Naive thymus-derived CD4-positive, alpha-beta T cell (primary cell): ENCODE measurements around the gene TMEM240. TPM values are rescaled to one million over a fixed set of nuclear protein-coding genes. Genes with fewer than 3 reads are reported as not detected.
A peak's percentile ranks its signal among the peaks of the same experiment; 100 is the strongest.

Experiments
- ATAC-seq: fragments of 150-1000 bp; cut with Tn5 transposase; 2 replicates; pipeline ENCODE4 v1.10.0; 2021; ENCODE audit warnings: mild to moderate bottlenecking, moderate library complexity
- CTCF ChIA-PET: fragments of 350-600 bp; sonication (Branson Sonifier 250); formaldehyde crosslinking; loops from one replicate; lab custom pipeline; 2021; ENCODE audit warnings: antibody characterized with exemption; lab: Charles Lee
- POLR2A ChIA-PET: fragments of 350-600 bp; sonication (Branson Sonifier 250); formaldehyde crosslinking; loops from one replicate; lab custom pipeline; 2021; ENCODE audit warnings: antibody characterized with exemption, inconsistent platforms; lab: Charles Lee
- DNase-seq, 9 donors: peaks; one replicate each; pipeline versions ENCODE4 v3.0.0 to v3.0.0-alpha.2; 2020 to 2022; ENCODE audit warnings: mixed read lengths in 1 of 9
- H3K27ac ChIP-seq: one replicate; pipeline ENCODE4 v1.7.0; 2013; ENCODE audit warnings: mild to moderate bottlenecking, low read depth, low read length, moderate library complexity
- H3K27me3 ChIP-seq, 2 donors: one replicate each; pipeline ENCODE4 v1.7.0; 2013; ENCODE audit warnings: low read length in 2 of 2, mild to moderate bottlenecking in 2 of 2, moderate library complexity in 2 of 2; ENCODE audit not compliant: control insufficient read depth in 2 of 2, insufficient read depth in 2 of 2
- H3K36me3 ChIP-seq, 3 experiments: 1 replicate in 2 of 3; 2 replicates in 1 of 3; pipeline ENCODE4 v1.7.0; 2013; ENCODE audit warnings: low read length in 3 of 3, mild to moderate bottlenecking in 3 of 3, moderate library complexity in 1 of 3; ENCODE audit not compliant: insufficient read depth in 3 of 3, control insufficient read depth in 2 of 3
- H3K4me1 ChIP-seq, 2 donors: one replicate each; pipeline ENCODE4 v1.7.0; 2013; ENCODE audit warnings: low read length in 2 of 2, mild to moderate bottlenecking in 2 of 2, moderate library complexity in 1 of 2; ENCODE audit not compliant: control insufficient read depth in 2 of 2, insufficient read depth in 2 of 2
- H3K4me3 ChIP-seq: 2 replicates; pipeline ENCODE4 v1.7.0; 2013; ENCODE audit warnings: mild to moderate bottlenecking, low read length
- H3K9me3 ChIP-seq, 3 experiments: 1 replicate in 2 of 3; 2 replicates in 1 of 3; pipeline ENCODE4 v1.7.0; 2013; ENCODE audit warnings: low read length in 3 of 3; ENCODE audit not compliant: control insufficient read depth in 2 of 3
- H3K27ac Mint-ChIP-seq, 9 donors: one replicate each; pipeline ENCODE4 v1.8.0; 2020 to 2022; ENCODE audit warnings: mixed read lengths in 9 of 9, mild to moderate bottlenecking in 8 of 9, moderate library complexity in 5 of 9, inconsistent platforms in 2 of 9
- H3K27me3 Mint-ChIP-seq, 5 donors: one replicate each; pipeline ENCODE4 v1.8.0; 2021 to 2022; ENCODE audit warnings: mixed read lengths in 5 of 5, mild to moderate bottlenecking in 1 of 5
- H3K36me3 Mint-ChIP-seq, 5 donors: one replicate each; pipeline ENCODE4 v1.8.0; 2020 to 2022; ENCODE audit warnings: mixed read lengths in 5 of 5, mild to moderate bottlenecking in 3 of 5, inconsistent platforms in 1 of 5
- H3K4me1 Mint-ChIP-seq, 7 donors: one replicate each; pipeline ENCODE4 v1.8.0; 2020 to 2022; ENCODE audit warnings: mixed read lengths in 7 of 7, mild to moderate bottlenecking in 3 of 7, inconsistent platforms in 1 of 7
- H3K4me3 Mint-ChIP-seq, 10 donors: one replicate each; pipeline ENCODE4 v1.8.0; 2020 to 2022; ENCODE audit warnings: mild to moderate bottlenecking in 10 of 10, mixed read lengths in 10 of 10, moderate library complexity in 6 of 10, inconsistent platforms in 2 of 10
- H3K9me3 Mint-ChIP-seq, 11 donors: one replicate each; pipeline ENCODE4 v1.8.0; 2020 to 2022; ENCODE audit warnings: mixed read lengths in 11 of 11, mild to moderate bottlenecking in 4 of 11, inconsistent platforms in 1 of 11, moderate library complexity in 1 of 11
- intact Hi-C, 2 donors: fragments of 100-400 bp; cut with micrococcal nuclease; formaldehyde crosslinking; loops; one replicate each; pipeline ENCODE4 v1.15.1; 2023
- polyA plus RNA-seq, 2 donors: library from polyadenylated mRNA; unstranded; fragments of 300-500 nt; fragmentation: Illumina TruSeq; gene quantifications; one replicate each; pipeline ENCODE4 v1.2.3, GENCODE V29; 2021
- total RNA-seq, 6 experiments: library from RNA in 5 of 6; stranded (reverse) in 5 of 6; gene quantifications; 1 replicate in 5 of 6; 2 replicates in 1 of 6; pipeline ENCODE4 v1.2.3 and lab custom pipeline; 2021 to 2026

TMEM240 gene
- total and polyA plus RNA-seq, 7 experiments from 2014 or later: 0.66 to 2.8 (median 1.1) TPM; not detected in 2

DNA sequence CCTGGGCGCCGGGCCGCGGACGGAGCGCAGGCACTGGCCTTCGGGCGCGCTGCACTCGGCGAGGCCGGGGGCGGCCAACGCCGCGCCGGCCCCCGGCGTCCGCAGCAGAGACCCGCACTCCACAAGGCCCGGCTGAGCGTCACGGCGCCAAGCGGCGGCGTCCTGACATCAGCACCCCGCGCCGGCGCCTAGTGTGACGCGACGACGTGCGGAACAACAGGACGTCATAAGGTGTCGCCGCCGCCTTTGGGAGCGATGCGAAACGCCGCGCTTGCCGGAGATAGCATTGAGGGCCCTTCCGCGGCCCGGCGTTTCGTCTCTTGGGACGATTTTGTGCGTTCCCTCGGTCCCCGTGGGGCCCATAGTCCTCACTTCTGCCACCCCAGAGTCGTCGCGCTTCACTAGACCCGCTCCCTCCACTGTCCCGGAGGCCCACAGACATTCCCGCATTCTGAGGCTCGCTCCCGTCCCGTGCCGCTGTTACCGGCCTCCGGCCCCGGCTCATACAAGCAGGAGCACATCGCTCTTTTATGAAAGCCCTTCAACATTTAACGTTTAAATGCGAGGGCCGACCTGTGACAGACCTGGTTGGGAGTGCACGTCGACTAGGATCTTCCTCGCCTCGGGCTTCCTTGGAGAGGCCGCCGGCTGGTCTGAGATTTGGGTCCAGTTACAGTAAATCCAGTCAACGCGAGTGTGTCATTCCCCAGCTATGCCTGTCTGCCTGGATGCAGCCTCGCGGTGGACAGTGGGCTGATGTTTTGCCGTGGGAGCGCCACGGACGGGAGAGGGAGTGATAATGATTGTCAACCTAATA lies 34.5 kb upstream of the TMEM240 start, which contains the start of gene SSU72:
Gene SSU72 (minus strand): TSS at position 143 of the 817 bp plus-strand sequence. CDS start 306 bp downstream, outside the sequence.
- CTCF ChIA-PET: no interaction called here
- H3K4me3 ChIP-seq: peak within 1 kb of the TSS; percentile 93

DNA sequence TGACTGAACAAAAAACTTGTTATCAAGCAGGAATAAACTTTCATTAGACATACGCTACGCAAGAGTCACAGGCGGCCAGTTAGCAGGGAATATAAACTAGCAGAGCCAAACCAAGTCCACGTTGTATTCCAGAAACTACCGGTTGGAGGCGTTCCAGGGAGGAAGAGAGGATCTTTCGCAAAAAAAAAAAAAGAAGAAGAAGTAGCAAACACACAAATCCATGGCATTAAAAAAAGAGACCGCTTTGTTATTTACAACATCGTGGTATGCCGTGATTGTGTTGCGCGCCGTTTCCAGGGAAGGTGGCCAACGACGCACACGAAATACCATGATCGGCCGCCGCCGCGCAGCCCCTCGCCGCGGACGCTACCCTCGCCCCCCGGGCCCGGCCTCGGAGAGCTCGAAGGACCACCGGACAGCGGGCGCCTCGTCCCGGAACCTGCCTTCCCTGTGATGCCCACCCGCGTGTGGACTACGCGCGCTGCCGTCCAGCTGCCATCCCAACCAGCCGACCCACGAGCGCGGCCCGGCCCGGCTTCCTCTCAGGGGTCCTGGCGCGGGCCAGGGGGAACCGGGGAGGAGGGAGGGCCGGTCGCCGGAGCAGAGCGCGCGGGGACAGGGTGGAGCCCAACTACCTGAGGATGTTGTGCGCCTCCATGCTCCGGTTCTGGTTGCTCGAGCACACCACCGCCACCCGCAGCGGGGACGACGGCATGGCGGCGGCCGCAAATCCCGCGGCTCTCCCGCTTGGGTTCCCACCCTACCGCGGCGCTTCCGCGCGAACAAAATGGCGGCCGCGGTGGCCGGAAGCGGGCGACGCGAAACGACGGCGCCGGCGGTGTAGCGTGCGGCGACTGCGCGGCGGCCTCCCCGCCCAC lies 33.7 kb upstream of the TMEM240 start:
- ATAC-seq (peak; percentile 83), DNase-seq (peak in 3 of 9 donors; percentile 20 to 84 (median 75))
- ChIA-PET CTCF (no interaction called here), POLR2A (interaction anchor here (1.0 to 3.8 kb wide), 4 partner anchors 34 to 70 kb away, joined by 3 to 42 read pairs (median 4); partner anchors contain the start of gene MIB2)
- H3K27me3 ChIP-seq: no peaks in the 10 kb centered on the region
- Mint-ChIP-seq H3K36me3 (peaks cover 0 to 12% (median 5%) of the 10 kb centered on the region in 5 donors), H3K4me1 (peaks cover 25 to 50% (median 39%) of the 10 kb centered on the region in 7 donors), H3K9me3 (peaks cover 0 to 6% (median 0%) of the 10 kb centered on the region in 11 donors), H3K4me3 (peak overlapping the region; percentile 86 to 99 (median 98)), H3K27ac (peak overlapping the region; percentile 97 to 100 (median 99)), H3K27me3 (peaks cover 0 to 2% (median 0%) of the 10 kb centered on the region in 5 donors)
- peak overlapping the region; percentile 93 for H3K4me3 ChIP-seq
- peaks cover 24 to 31% of the 10 kb centered on the region in 2 donors for H3K4me1 ChIP-seq
- peaks cover 0 to 17% (median 0%) of the 10 kb centered on the region in 3 experiments for H3K36me3 ChIP-seq
- peak overlapping the region; percentile 98 for H3K27ac ChIP-seq
- intact Hi-C loops: loop anchor here (1.0 to 2.0 kb wide), 7 partner anchors 41 to 175 kb away; partner anchors contain the start of genes ATAD3A (in 2 of the 2), MIB2 (in 2 of the 2), CCNL2 (in 1 of the 2) and CDK11B (in 1 of the 2)
- no peaks in the 10 kb centered on the region for H3K9me3 ChIP-seq

More for the DNA sequence above, 34.5 kb upstream of the TMEM240 start, which contains the start of gene SSU72:
- ATAC-seq (peak; percentile 94), DNase-seq (peak; percentile 90 to 97 (median 93))
- Mint-ChIP-seq H3K27ac (peak within 1 kb of the TSS; percentile 98 to 100 (median 99)), H3K27me3 (peaks cover 0 to 2% (median 0%) of the 10 kb centered on the region in 5 donors), H3K36me3 (peaks cover 0 to 12% (median 5%) of the 10 kb centered on the region in 5 donors), H3K4me1 (peaks cover 21 to 42% (median 31%) of the 10 kb centered on the region in 7 donors), H3K4me3 (peak within 1 kb of the TSS; percentile 97 to 99 (median 98)), H3K9me3 (peaks cover 0 to 6% (median 0%) of the 10 kb centered on the region in 11 donors)
- peak within 1 kb of the TSS; percentile 98 for H3K27ac ChIP-seq
- peaks cover 0 to 17% (median 0%) of the 10 kb centered on the region in 3 experiments for H3K36me3 ChIP-seq
- intact Hi-C loops: loop anchor here (1.0 to 2.0 kb wide), 8 partner anchors 24 to 176 kb away; partner anchors contain the start of genes ATAD3A (in 2 of the 2), MIB2 (in 2 of the 2), CCNL2 (in 1 of the 2) and CDK11B (in 1 of the 2)
- H3K27me3 ChIP-seq: no peaks in the 10 kb centered on the region
- no peaks in the 10 kb centered on the region for H3K9me3 ChIP-seq
- H3K4me1 ChIP-seq: peaks cover 22 to 26% of the 10 kb centered on the region in 2 donors
- POLR2A ChIA-PET: interaction anchor here (0.7 to 4.9 kb wide), 5 partner anchors 33 to 71 kb away, joined by 3 to 42 read pairs (median 3); partner anchors contain the start of gene MIB2

DNA sequence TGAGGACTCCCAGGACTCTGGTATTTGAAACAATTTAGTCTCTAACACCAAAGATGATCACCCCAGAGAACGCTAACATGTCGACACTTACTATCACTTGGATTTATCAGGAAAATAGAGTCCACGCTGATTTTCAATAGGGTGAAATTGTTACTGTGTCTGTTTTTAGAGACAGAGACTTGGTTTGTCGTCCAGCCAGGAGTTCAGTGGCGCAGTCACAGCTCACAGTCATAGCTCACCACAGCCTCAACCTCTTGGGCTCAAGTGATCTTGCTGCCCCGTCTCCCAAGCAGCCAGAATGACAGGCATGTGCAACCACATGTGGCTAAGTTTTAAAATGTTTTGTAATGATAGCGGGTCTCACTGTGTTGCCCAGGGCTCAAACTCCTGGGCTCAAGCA lies 28.9 kb upstream of the TMEM240 start:
- Histone ChIP-seq H3K27me3 (no peaks in the 10 kb centered on the region), H3K27ac (peak overlapping the region; percentile 47), H3K4me1 (peaks cover 31 to 34% of the 10 kb centered on the region in 2 donors), H3K9me3 (no peaks in the 10 kb centered on the region), H3K36me3 (peaks cover 0 to 37% (median 5%) of the 10 kb centered on the region in 3 experiments), H3K4me3 (no peak overlapping the region)
- peaks cover 0 to 2% (median 0%) of the 10 kb centered on the region in 5 donors for H3K27me3 Mint-ChIP-seq
- ATAC-seq (no peak), DNase-seq (no peak)
- peak overlapping the region in 3 of 9 donors; percentile 17 to 76 (median 59) for H3K27ac Mint-ChIP-seq
- POLR2A ChIA-PET: no interaction called here
- CTCF ChIA-PET: no interaction called here
- H3K36me3 Mint-ChIP-seq: peaks cover 4 to 23% (median 20%) of the 10 kb centered on the region in 5 donors
- intact Hi-C loops: no loop called here
- H3K4me3 Mint-ChIP-seq: peak overlapping the region in 8 of 10 donors; percentile 4 to 63 (median 35)
- peaks cover 0 to 4% (median 0%) of the 10 kb centered on the region in 11 donors for H3K9me3 Mint-ChIP-seq
- H3K4me1 Mint-ChIP-seq: peaks cover 25 to 71% (median 49%) of the 10 kb centered on the region in 7 donors

DNA sequence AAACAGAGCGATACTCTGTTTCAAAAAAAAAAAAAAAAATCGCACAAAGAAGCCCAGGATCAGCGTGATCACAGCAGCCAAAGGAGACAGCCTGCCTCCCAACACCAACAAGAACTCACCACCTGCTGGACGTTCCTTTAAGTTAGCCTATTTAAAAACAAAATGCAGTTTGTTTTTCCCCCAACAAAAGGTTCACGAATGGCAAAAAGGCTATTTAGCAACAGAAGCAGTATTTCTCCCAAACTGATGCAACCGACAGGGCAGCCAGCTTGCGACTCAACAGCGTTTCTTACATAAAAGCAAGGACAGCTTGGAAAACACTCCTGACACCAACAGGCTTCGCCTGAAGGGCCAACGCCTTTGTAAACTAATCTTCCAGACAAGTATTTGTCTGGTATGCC lies 27.5 kb upstream of the TMEM240 start:
- ATAC-seq (no peak), DNase-seq (no peak)
- H3K36me3 Mint-ChIP-seq: peaks cover 4 to 32% (median 23%) of the 10 kb centered on the region in 5 donors
- H3K27ac ChIP-seq: no peak overlapping the region
- H3K27ac Mint-ChIP-seq: peak overlapping the region in 2 of 9 donors; percentile 41 to 75
- H3K4me1 ChIP-seq: peaks cover 27 to 29% of the 10 kb centered on the region in 2 donors
- intact Hi-C loops: no loop called here
- POLR2A ChIA-PET: interaction anchor here (0.7 kb wide), 1 partner anchor 137 kb away, joined by 4 read pairs; no protein-coding TSS in a partner anchor
- CTCF ChIA-PET: no interaction called here
- peaks cover 19 to 66% (median 48%) of the 10 kb centered on the region in 7 donors for H3K4me1 Mint-ChIP-seq
- H3K36me3 ChIP-seq: peaks cover 2 to 46% (median 10%) of the 10 kb centered on the region in 3 experiments
- no peaks in the 10 kb centered on the region for H3K9me3 ChIP-seq
- no peaks in the 10 kb centered on the region for H3K27me3 Mint-ChIP-seq
- H3K4me3 Mint-ChIP-seq: peak overlapping the region in 1 of 10 donors; percentile 49
- H3K9me3 Mint-ChIP-seq: no peaks in the 10 kb centered on the region
- H3K27me3 ChIP-seq: no peaks in the 10 kb centered on the region
- H3K4me3 ChIP-seq: no peak overlapping the region

DNA sequence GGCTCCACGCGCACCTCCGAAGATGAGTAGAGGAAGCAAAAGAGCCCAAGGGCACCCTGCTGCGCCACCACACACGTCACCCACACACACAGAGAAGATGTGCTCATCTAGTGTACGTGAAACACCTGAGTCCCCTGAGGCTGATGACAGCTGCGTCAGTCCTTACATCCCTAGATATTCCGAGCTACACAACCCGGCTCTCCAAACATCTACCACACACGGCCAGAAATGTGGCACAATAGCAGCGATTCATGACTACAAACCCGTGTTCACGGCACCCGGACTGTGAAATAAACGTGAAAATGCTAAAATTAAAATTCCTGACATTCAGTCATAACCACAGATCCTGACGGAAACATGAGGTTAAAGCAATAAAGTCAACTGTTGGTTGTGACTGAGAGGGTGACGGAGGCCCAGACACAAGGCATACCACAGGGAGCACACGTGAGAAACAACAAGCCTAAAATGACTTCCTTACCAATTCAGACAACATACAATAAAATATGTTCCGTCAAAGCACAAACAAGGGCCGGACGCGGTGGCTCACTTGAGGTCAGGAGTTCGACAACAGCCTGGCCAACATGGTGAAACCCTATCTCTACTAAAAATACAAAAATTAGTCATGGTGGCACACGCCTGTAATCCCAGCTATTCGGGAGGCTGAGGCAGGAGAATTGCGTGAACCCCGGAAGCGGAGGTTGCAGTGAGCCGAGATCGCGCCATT lies 26.9 kb upstream of the TMEM240 start:
- no peaks in the 10 kb centered on the region for H3K27me3 Mint-ChIP-seq
- H3K4me3 Mint-ChIP-seq: peak overlapping the region in 5 of 10 donors; percentile 6 to 50 (median 22)
- peaks cover 19 to 62% (median 44%) of the 10 kb centered on the region in 7 donors for H3K4me1 Mint-ChIP-seq
- Histone ChIP-seq H3K27me3 (no peaks in the 10 kb centered on the region), H3K36me3 (peaks cover 6 to 52% (median 10%) of the 10 kb centered on the region in 3 experiments), H3K27ac (no peak overlapping the region), H3K9me3 (no peaks in the 10 kb centered on the region), H3K4me1 (peaks cover 25% of the 10 kb centered on the region in 2 donors), H3K4me3 (no peak overlapping the region)
- no peak for ATAC-seq
- no peak for DNase-seq
- POLR2A ChIA-PET: interaction anchor here (0.7 kb wide), 1 partner anchor 136 kb away, joined by 4 read pairs; no protein-coding TSS in a partner anchor
- H3K27ac Mint-ChIP-seq: peak overlapping the region in 4 of 9 donors; percentile 21 to 75 (median 50)
- no peaks in the 10 kb centered on the region for H3K9me3 Mint-ChIP-seq
- peaks cover 4 to 32% (median 23%) of the 10 kb centered on the region in 5 donors for H3K36me3 Mint-ChIP-seq
- intact Hi-C loops: no loop called here
- CTCF ChIA-PET: no interaction called here
